Endodermal cell (in vitro differentiated cells): ENCODE data around the gene ATP11B. TPM values are rescaled to one million over a fixed set of nuclear protein-coding genes. Genes with fewer than 3 reads are reported as not detected.
"Not testable (repeated sequence)": the region's sequence is repeated elsewhere in the genome, so short reads cannot be mapped to it uniquely, and the experiment has no call there.

Experiments
- DNase-seq: peaks from one replicate; pipeline ENCODE4 v3.0.0-alpha.2; 2017
- H3K27ac ChIP-seq: 2 replicates; pipeline ENCODE4 v1.5.1; 2013; ENCODE audit warnings: mild to moderate bottlenecking, low read depth, low read length, moderate library complexity
- H3K27me3 ChIP-seq: 2 replicates; pipeline ENCODE4 v1.6.1; 2013; ENCODE audit warnings: mild to moderate bottlenecking, low read length, moderate library complexity; ENCODE audit not compliant: insufficient read depth, control insufficient read depth, poor library complexity, severe bottlenecking
- H3K36me3 ChIP-seq: 2 replicates; pipeline ENCODE4 v1.7.0; 2013; ENCODE audit warnings: mild to moderate bottlenecking, low read length, moderate library complexity; ENCODE audit not compliant: control insufficient read depth, insufficient read depth
- H3K4me1 ChIP-seq: one replicate; pipeline ENCODE4 v1.7.0; 2013; ENCODE audit warnings: low read length; ENCODE audit not compliant: control insufficient read depth, insufficient read depth
- H3K4me3 ChIP-seq: 2 replicates; pipeline ENCODE4 v1.5.1; 2013; ENCODE audit warnings: mild to moderate bottlenecking, low read length, moderate library complexity
- H3K9ac ChIP-seq: 2 replicates; pipeline ENCODE4 v1.6.1; 2013; ENCODE audit warnings: mild to moderate bottlenecking, low read length, moderate library complexity; ENCODE audit not compliant: poor library complexity, severe bottlenecking; ENCODE audit errors: extremely low read depth
- H3K9me3 ChIP-seq: 2 replicates; pipeline ENCODE4 v1.6.1; 2013; ENCODE audit warnings: mild to moderate bottlenecking, low read length, moderate library complexity; ENCODE audit not compliant: control insufficient read depth
- H3K27ac Mint-ChIP-seq: 2 replicates; pipeline ENCODE4 v1.8.0; 2020; ENCODE audit warnings: mixed read lengths
- H3K27me3 Mint-ChIP-seq: 2 replicates; pipeline ENCODE4 v1.8.0; 2021; ENCODE audit warnings: mild to moderate bottlenecking, mixed read lengths; ENCODE audit not compliant: insufficient read depth
- H3K36me3 Mint-ChIP-seq: 2 replicates; pipeline ENCODE4 v1.8.0; 2020; ENCODE audit warnings: low read depth, mixed read lengths
- H3K4me1 Mint-ChIP-seq: 2 replicates; pipeline ENCODE4 v1.8.0; 2020; ENCODE audit warnings: mixed read lengths
- H3K4me3 Mint-ChIP-seq: 2 replicates; pipeline ENCODE4 v1.8.0; 2020; ENCODE audit warnings: mild to moderate bottlenecking, moderate library complexity, mixed read lengths
- H3K9me3 Mint-ChIP-seq: 2 replicates; pipeline ENCODE4 v1.8.0; 2020; ENCODE audit warnings: mild to moderate bottlenecking, mixed read lengths
- WGBS, 2 experiments: methylation state at CpG; one replicate each; pipeline versions ENCODE4 v1.1.5 to v1.1.7; 2013; ENCODE audit warnings: missing lambda C conversion rate in 2 of 2, mixed read lengths in 1 of 2; ENCODE audit not compliant: insufficient coverage in 1 of 2, insufficient read length in 1 of 2; 5-methylcytosine and 5-hydroxymethylcytosine counted together
- total RNA-seq, 2 donors: library from RNA; stranded (reverse); fragmentation: NEBNext Ultra II Directional in 1 of 2; extraction: Animal tissue kit (Norgen Biotek cat#: 25700) in 1 of 2; gene quantifications; 2 replicates in 1 of 2; 3 replicates in 1 of 2; pipeline ENCODE4 v1.2.1, GENCODE V29; 2021
- TF ChIP-seq, protein P1 (sequence below): fragments of 200-600 bp; sonication (generic); conservative IDR thresholded peaks from 2 replicates; pipeline ENCODE4 v1.5.0; 2021; ENCODE audit warnings: antibody characterized with exemption, mild to moderate bottlenecking

Gene ATP11B
- total RNA-seq, 2 donors from 2014 or later = 23.6 to 27.8 TPM

DNA sequence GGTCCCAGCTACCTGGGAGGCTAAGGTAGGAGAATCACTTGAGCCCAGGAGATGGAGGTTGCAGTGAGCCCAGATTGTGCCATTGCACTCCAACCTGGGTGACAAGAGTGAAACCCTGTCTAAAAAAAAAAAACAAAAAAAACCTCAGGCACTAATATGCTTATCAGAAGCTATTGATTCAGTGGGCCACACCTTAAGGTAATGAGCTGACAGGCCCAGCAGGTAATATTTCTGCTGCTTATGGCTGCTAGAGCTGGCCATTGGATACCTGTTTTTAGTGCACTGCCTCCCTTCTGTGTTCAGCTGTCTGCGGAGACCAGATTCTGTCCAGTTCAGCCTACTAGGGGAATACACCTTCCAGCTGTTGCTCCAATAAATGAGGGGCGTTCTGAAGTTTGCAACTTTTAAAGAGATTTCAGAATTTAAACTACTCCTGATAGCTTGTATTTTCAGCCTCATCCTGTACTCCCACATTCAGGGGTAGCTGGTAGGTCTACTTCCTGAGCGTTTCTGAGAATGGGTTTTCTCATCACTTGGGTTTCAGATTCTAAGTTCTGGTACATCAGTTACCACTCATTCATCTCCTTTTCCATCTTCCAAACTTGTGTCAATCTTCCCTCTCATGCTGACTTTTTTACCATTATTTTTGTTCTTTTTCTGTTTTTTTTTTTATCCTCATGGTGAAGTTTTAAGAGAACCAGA is 69.0 kb downstream of the ATP11B start:
- 97 to 98% methylated on average over 3 of the region's 3 CpGs for WGBS, 2 experiments
- H3K27me3 Mint-ChIP-seq = no peaks in the 10 kb centered on the region
- Histone ChIP-seq H3K9me3 (no peaks in the 10 kb centered on the region), H3K27me3 (no peaks in the 10 kb centered on the region), H3K36me3 (peaks cover 11% of the 10 kb centered on the region), H3K4me1 (no peaks in the 10 kb centered on the region), H3K27ac (no peak overlapping the region), H3K9ac (no peak overlapping the region), H3K4me3 (no peak overlapping the region)
- TF ChIP-seq, protein P1, sequence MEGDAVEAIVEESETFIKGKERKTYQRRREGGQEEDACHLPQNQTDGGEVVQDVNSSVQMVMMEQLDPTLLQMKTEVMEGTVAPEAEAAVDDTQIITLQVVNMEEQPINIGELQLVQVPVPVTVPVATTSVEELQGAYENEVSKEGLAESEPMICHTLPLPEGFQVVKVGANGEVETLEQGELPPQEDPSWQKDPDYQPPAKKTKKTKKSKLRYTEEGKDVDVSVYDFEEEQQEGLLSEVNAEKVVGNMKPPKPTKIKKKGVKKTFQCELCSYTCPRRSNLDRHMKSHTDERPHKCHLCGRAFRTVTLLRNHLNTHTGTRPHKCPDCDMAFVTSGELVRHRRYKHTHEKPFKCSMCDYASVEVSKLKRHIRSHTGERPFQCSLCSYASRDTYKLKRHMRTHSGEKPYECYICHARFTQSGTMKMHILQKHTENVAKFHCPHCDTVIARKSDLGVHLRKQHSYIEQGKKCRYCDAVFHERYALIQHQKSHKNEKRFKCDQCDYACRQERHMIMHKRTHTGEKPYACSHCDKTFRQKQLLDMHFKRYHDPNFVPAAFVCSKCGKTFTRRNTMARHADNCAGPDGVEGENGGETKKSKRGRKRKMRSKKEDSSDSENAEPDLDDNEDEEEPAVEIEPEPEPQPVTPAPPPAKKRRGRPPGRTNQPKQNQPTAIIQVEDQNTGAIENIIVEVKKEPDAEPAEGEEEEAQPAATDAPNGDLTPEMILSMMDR = no peak
- H3K4me1 Mint-ChIP-seq = no peaks in the 10 kb centered on the region
- DNase-seq = no peak
- H3K36me3 Mint-ChIP-seq = peaks cover 2% of the 10 kb centered on the region
- H3K9me3 Mint-ChIP-seq = no peaks in the 10 kb centered on the region
- H3K4me3 Mint-ChIP-seq = no peak overlapping the region
- no peak overlapping the region for H3K27ac Mint-ChIP-seq

DNA sequence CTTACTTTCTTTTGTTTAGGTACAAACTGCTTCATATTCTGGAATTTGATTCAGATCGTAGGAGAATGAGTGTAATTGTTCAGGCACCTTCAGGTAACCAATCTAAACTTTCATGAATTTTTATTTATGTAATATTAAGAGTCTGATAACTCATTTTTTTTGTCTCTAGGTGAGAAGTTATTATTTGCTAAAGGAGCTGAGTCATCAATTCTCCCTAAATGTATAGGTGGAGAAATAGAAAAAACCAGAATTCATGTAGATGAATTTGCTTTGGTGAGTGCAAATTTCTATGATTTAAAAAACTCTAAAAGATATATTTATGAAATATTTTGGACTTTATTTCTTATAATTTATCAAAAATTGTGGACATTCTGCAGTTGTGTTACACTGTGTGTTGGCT is 75.8 kb downstream of the ATP11B start:
- H3K27me3 Mint-ChIP-seq = no peaks in the 10 kb centered on the region
- Histone ChIP-seq H3K36me3 (peaks cover 38% of the 10 kb centered on the region), H3K27ac (no peak overlapping the region), H3K27me3 (no peaks in the 10 kb centered on the region), H3K4me1 (no peaks in the 10 kb centered on the region), H3K4me3 (no peak overlapping the region), H3K9ac (no peak overlapping the region), H3K9me3 (peaks cover 11% of the 10 kb centered on the region)
- no peak overlapping the region for H3K27ac Mint-ChIP-seq
- WGBS, 2 experiments = 100% methylated on average over 1 of the region's 1 CpG; no CpG with 5 or more reads in 1 of the 2 experiments
- TF ChIP-seq, protein P1 = no peak
- no peaks in the 10 kb centered on the region for H3K4me1 Mint-ChIP-seq
- peaks cover 18% of the 10 kb centered on the region for H3K36me3 Mint-ChIP-seq
- peaks cover 5% of the 10 kb centered on the region for H3K9me3 Mint-ChIP-seq
- no peak overlapping the region for H3K4me3 Mint-ChIP-seq
- no peak for DNase-seq

DNA sequence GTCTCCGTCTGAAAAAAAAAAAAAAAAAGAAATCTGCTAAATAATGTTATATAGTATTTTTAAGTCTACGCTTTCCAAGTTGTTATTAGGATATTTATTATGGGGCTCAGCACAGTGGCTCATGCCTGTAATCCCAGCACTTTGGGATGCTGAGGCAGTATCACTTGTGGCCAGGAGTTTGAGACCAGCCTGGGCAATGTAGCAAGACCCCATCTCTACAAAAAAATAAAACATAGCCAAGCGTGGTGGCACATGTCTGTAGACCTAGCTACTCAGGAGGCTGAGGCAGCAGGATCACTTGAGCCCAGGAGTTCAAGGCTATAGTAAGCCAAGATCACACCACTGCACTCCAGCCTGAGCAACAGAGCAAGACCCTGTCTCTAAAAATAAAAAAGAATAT is 77.6 kb downstream of the ATP11B start:
- not testable (repeated sequence) for H3K4me1 Mint-ChIP-seq, H3K4me3 ChIP-seq, H3K27me3 Mint-ChIP-seq, H3K9ac ChIP-seq, DNase-seq, H3K27me3 ChIP-seq, H3K4me3 Mint-ChIP-seq, H3K4me1 ChIP-seq, H3K27ac ChIP-seq, H3K9me3 Mint-ChIP-seq, H3K27ac Mint-ChIP-seq
- H3K36me3 ChIP-seq = peaks cover 54% of the 10 kb centered on the region
- H3K36me3 Mint-ChIP-seq = peaks cover 22% of the 10 kb centered on the region
- WGBS, 2 experiments = 50 to 91% methylated on average over 1 to 3 of the region's 3 CpGs
- peaks cover 11% of the 10 kb centered on the region for H3K9me3 ChIP-seq
